ENCODE measurements around the gene IRF5.

The IRF5 gene

DNA sequence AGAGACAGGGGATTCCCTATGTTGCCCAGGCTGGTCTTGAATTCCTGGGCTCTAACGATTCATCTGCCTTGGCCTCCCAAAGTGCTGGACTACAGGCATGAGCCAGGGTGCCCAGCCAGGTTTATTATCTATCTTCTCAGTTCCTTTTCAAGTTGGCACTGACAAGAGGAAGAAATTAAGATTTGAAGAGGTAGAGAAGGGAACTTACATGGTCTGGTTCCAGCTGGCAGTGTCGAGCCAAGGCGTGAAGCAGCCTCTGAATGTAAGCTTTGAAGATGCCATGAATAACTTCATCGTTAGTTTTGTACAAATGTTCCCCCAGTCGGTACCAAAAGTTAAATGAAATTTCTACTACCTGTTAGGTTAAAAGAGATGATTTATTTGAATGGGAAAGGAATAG is 59.5 kb downstream of the IRF5 start:
- TF ChIP-seq, protein P1, sequence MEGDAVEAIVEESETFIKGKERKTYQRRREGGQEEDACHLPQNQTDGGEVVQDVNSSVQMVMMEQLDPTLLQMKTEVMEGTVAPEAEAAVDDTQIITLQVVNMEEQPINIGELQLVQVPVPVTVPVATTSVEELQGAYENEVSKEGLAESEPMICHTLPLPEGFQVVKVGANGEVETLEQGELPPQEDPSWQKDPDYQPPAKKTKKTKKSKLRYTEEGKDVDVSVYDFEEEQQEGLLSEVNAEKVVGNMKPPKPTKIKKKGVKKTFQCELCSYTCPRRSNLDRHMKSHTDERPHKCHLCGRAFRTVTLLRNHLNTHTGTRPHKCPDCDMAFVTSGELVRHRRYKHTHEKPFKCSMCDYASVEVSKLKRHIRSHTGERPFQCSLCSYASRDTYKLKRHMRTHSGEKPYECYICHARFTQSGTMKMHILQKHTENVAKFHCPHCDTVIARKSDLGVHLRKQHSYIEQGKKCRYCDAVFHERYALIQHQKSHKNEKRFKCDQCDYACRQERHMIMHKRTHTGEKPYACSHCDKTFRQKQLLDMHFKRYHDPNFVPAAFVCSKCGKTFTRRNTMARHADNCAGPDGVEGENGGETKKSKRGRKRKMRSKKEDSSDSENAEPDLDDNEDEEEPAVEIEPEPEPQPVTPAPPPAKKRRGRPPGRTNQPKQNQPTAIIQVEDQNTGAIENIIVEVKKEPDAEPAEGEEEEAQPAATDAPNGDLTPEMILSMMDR (IDR thresholded peaks at IDR 0.05): no peak
- TF ChIP-seq ZFX (IDR thresholded peaks at IDR 0.05; ENCODE audit: borderline replicate concordance): no peak
- H3K27ac ChIP-seq: no peak overlapping the region

All from 22Rv1 (cell line).